Coronary artery (tissue), 2 donors: Measurements from ENCODE around the gene PSME4.
"Not testable (repeated sequence)": the region's sequence is repeated elsewhere in the genome, so short reads cannot be mapped to it uniquely, and the experiment has no call there.

Experiments used
- DNase-seq: peaks from one replicate; pipeline ENCODE4 v3.0.0-alpha.2; 2017; ENCODE audit warnings: low spot score
- H3K27ac ChIP-seq, 2 donors: fragments of 200-600 bp; sonication (generic); one replicate each; pipeline ENCODE4 v1.5.1; 2016 to 2019
- H3K4me3 ChIP-seq: fragments of 200-600 bp; sonication (generic); 2 replicates; pipeline ENCODE4 v1.5.1; 2016; ENCODE audit warnings: mild to moderate bottlenecking, moderate library complexity
- TF ChIP-seq, protein P1 (sequence below): fragments of 200-600 bp; sonication (generic); IDR thresholded peaks from one replicate; pipeline ENCODE4 v1.5.1; 2019; ENCODE audit warnings: antibody characterized with exemption

PSME4 gene

GRCh38 chr2:53941749-53942148, 29.0 kb downstream of the PSME4 start:
- Histone ChIP-seq H3K27ac (no peak overlapping the region), H3K4me3 (no peak overlapping the region)
- DNase-seq, result no peak
- TF ChIP-seq, protein P1, sequence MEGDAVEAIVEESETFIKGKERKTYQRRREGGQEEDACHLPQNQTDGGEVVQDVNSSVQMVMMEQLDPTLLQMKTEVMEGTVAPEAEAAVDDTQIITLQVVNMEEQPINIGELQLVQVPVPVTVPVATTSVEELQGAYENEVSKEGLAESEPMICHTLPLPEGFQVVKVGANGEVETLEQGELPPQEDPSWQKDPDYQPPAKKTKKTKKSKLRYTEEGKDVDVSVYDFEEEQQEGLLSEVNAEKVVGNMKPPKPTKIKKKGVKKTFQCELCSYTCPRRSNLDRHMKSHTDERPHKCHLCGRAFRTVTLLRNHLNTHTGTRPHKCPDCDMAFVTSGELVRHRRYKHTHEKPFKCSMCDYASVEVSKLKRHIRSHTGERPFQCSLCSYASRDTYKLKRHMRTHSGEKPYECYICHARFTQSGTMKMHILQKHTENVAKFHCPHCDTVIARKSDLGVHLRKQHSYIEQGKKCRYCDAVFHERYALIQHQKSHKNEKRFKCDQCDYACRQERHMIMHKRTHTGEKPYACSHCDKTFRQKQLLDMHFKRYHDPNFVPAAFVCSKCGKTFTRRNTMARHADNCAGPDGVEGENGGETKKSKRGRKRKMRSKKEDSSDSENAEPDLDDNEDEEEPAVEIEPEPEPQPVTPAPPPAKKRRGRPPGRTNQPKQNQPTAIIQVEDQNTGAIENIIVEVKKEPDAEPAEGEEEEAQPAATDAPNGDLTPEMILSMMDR, result no peak

DNA sequence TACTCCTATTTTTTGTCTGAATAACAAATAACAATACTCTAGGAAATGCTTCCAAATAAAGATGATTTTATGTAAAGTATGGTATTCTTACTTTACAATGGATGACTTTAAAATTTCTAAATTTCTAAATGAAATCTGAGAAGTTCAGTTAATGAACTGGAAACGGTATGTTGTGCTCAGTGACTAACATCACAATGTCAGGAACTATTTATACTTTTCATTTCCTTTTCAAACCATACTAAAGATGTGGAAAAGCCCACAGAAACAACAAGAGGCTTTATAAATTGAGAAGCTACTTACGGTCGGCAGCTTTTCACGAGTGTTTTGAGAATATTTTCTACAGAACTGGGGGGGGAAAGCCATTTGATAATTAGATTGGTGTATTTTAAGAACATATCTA, 31.1 kb downstream of the PSME4 start:
- H3K4me3 ChIP-seq, result no peak overlapping the region
- H3K27ac ChIP-seq, result no peak overlapping the region
- no peak for DNase-seq
- TF ChIP-seq, protein P1, result no peak

DNA sequence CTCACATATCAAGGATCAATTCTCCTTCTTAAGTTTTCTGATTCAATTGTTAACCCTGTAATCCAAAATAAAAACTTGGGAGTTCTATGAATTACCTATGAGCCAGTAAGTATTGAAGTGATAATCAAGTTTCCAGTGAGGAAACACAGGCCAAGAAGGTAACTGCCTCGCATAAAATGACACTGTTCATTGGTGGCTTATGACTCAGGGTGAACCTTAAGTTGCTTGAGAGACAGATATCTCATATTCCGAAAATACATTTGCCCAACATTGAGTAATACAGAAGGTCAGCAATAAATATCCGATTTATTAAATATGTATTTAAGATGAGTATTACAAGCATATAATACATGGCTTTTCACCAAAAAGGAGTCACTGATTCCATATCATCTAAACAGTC, 31.9 kb downstream of the PSME4 start:
- Histone ChIP-seq H3K4me3 (no peak overlapping the region), H3K27ac (no peak overlapping the region)
- no peak for DNase-seq
- TF ChIP-seq, protein P1, result no peak

GRCh38 chr2:53933329-53933728, 37.5 kb downstream of the PSME4 start:
- TF ChIP-seq, protein P1, result no peak
- DNase-seq, result no peak
- no peak overlapping the region for H3K27ac ChIP-seq
- no peak overlapping the region for H3K4me3 ChIP-seq

- not testable (repeated sequence) for DNase-seq, H3K4me3 ChIP-seq, H3K27ac ChIP-seq
Measured at GRCh38 chr2:53926321-53926720, 44.5 kb downstream of the PSME4 start.

GRCh38 chr2:53913721-53914120, 57.1 kb downstream of the PSME4 start:
- H3K27ac ChIP-seq, result no peak overlapping the region
- no peak overlapping the region for H3K4me3 ChIP-seq
- TF ChIP-seq, protein P1, result no peak
- no peak for DNase-seq

- no peak overlapping the region for H3K4me3 ChIP-seq
- DNase-seq, result no peak
- no peak overlapping the region for H3K27ac ChIP-seq
- TF ChIP-seq, protein P1, result no peak
Measured at GRCh38 chr2:53911434-53912189, 59.2 kb downstream of the PSME4 start.
